Brain microvascular endothelial cell (primary cell): ENCODE data around the gene RPL19.

Experiments used
- DNase-seq: peaks from one replicate; pipeline ENCODE4 v3.0.0-alpha.2; 2020
- H3K27ac ChIP-seq: fragments of 250-450 bp; sonication (Bioruptor Pico); 2 replicates; pipeline ENCODE4 v1.5.1; 2020; ENCODE audit warnings: mild to moderate bottlenecking, moderate library complexity
- H3K27me3 ChIP-seq: fragments of 250-450 bp; sonication (Bioruptor Pico); replicated peaks from 2 replicates; pipeline ENCODE4 v1.5.1; 2020; ENCODE audit warnings: mild to moderate bottlenecking
- H3K36me3 ChIP-seq: fragments of 250-450 bp; sonication (Bioruptor Pico); replicated peaks from 2 replicates; pipeline ENCODE4 v1.5.1; 2020; ENCODE audit warnings: mild to moderate bottlenecking
- H3K4me3 ChIP-seq: 2 replicates; pipeline ENCODE4 v1.5.1; 2011; ENCODE audit warnings: low read depth, mild to moderate bottlenecking, control low read depth, low read length, moderate library complexity
- CTCF ChIP-seq: IDR thresholded peaks from 2 replicates; pipeline ENCODE4 v1.5.1; 2011; ENCODE audit warnings: low read depth, mild to moderate bottlenecking, moderate library complexity, low read length, control low read depth, inconsistent platforms; ENCODE audit errors: missing control alignments
- in situ Hi-C: cut with HindIII; loops from 2 replicates; pipeline ENCODE4 v1.10.0; 2017; ENCODE audit warnings: low sequenced_read_pairs, low pct_ligation_motif_present

Gene RPL19

DNA sequence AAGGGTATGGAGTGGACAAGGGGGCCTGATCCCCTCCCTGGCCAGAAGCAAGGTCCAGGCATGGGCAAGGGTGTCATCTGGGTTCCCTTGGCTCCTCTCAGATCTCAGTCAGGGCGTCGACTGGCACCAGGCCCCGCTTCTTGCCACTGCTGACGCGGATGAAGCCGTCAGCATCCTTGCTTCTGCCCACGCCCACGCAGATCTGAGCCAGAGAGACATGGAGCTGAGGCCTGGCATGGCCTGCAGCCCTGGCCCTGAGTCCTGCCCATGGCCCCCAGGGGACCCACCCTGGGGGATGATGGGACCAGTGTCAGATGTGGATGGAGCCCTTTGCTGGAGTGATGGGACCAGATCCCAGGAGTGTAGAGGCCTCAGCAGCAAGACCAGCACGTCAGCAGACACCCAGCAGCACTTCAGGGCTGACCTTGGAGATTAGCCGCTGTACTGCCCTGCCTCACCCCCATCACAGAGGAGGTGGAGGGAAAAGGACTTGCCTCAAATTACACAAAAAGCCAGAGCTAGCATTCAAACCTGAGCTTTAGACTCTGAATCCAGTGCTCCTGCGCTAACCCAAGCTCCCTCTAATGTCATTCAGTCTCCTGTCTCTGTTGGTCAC, 12.2 kb downstream of the RPL19 start:
- no peak for DNase-seq
- no peak overlapping the region for H3K4me3 ChIP-seq
- TF ChIP-seq CTCF: no peak
- in situ Hi-C loops: no loop called here
- no peaks in the 10 kb centered on the region for H3K36me3 ChIP-seq
- H3K27me3 ChIP-seq: peaks cover 6% of the 10 kb centered on the region
- H3K27ac ChIP-seq: no peak overlapping the region

- no peak overlapping the region for H3K4me3 ChIP-seq
- no peaks in the 10 kb centered on the region for H3K36me3 ChIP-seq
- DNase-seq: no peak
- no peak for TF ChIP-seq CTCF
- H3K27ac ChIP-seq: no peak overlapping the region
- in situ Hi-C loops: no loop called here
- H3K27me3 ChIP-seq: peaks cover 9% of the 10 kb centered on the region
These were observed 12.9 kb downstream of the RPL19 start for GRCh38 chr17:39212841-39213480.

- H3K27me3 ChIP-seq: peaks cover 12% of the 10 kb centered on the region
- no peaks in the 10 kb centered on the region for H3K36me3 ChIP-seq
- no peak for TF ChIP-seq CTCF
- H3K4me3 ChIP-seq: no peak overlapping the region
- DNase-seq: peak; percentile 33
- in situ Hi-C loops: no loop called here
- no peak overlapping the region for H3K27ac ChIP-seq
These were observed 13.8 kb downstream of the RPL19 start for GRCh38 chr17:39213852-39214251.

- no peak overlapping the region for H3K27ac ChIP-seq
- DNase-seq: no peak
- H3K27me3 ChIP-seq: peaks cover 12% of the 10 kb centered on the region
- no peaks in the 10 kb centered on the region for H3K36me3 ChIP-seq
- TF ChIP-seq CTCF: no peak
- no peak overlapping the region for H3K4me3 ChIP-seq
- in situ Hi-C loops: no loop called here
These were observed 17.8 kb downstream of the RPL19 start for GRCh38 chr17:39217734-39218369.

- Histone ChIP-seq H3K27me3 (peaks cover 12% of the 10 kb centered on the region), H3K27ac (no peak overlapping the region), H3K4me3 (no peak overlapping the region), H3K36me3 (no peaks in the 10 kb centered on the region)
- no peak for DNase-seq
- TF ChIP-seq CTCF: no peak
- in situ Hi-C loops: no loop called here
These were observed 18.8 kb downstream of the RPL19 start for GRCh38 chr17:39218906-39219305.
